Caco-2 (cell line): ENCODE measurements around the gene ZNF592. TPM values are rescaled to one million over a fixed set of nuclear protein-coding genes. Genes with fewer than 3 reads are reported as not detected.
A peak's percentile ranks its signal among the peaks of the same experiment; 100 is the strongest.
"Not testable (repeated sequence)": the region's sequence is repeated elsewhere in the genome, so short reads cannot be mapped to it uniquely, and the experiment has no call there.

Experiments
- BruUV-seq: library from RNA; stranded (reverse); fragments of 400-500 nt; replicated peaks from 2 replicates; lab custom pipeline; 2021; lab: Mats Ljungman, UMichigan
- CTCF ChIA-PET: fragments of 300-600 bp; sonication (Branson Sonifier 250); formaldehyde crosslinking; loops from one replicate; lab custom pipeline; 2022; ENCODE audit warnings: antibody characterized with exemption; lab: Charles Lee
- POLR2A ChIA-PET: fragments of 300-600 bp; sonication (Branson Sonifier 250); formaldehyde crosslinking; loops from one replicate; lab custom pipeline; 2022; ENCODE audit warnings: antibody characterized with exemption; lab: Charles Lee
- DNase-seq, 2 experiments: peaks; one replicate each; pipeline versions ENCODE4 v3.0.0 to v3.0.0-alpha.2; 2020 to 2022
- H3K27me3 ChIP-seq: replicated peaks from 2 replicates; pipeline ENCODE4 v1.6.0; 2011; ENCODE audit warnings: low read length; ENCODE audit not compliant: control insufficient read depth, insufficient read depth
- H3K36me3 ChIP-seq: 2 replicates; pipeline ENCODE4 v1.5.1; 2011; ENCODE audit warnings: low read length; ENCODE audit not compliant: control insufficient read depth, insufficient read depth
- H3K4me1 ChIP-seq: fragments of 250-450 bp; sonication (Bioruptor Pico); 2 replicates; pipeline ENCODE4 v1.5.1; 2020; ENCODE audit warnings: mild to moderate bottlenecking
- H3K4me3 ChIP-seq: 2 replicates; pipeline ENCODE4 v1.5.1; 2011; ENCODE audit warnings: low read depth, mild to moderate bottlenecking, control low read depth, low read length
- H3K9me3 ChIP-seq: fragments of 250-450 bp; sonication (Bioruptor Pico); 2 replicates; pipeline ENCODE4 v1.5.1; 2020; ENCODE audit warnings: mild to moderate bottlenecking, moderate library complexity
- H3K27ac Mint-ChIP-seq: one replicate; pipeline ENCODE4 v1.8.0; 2022; ENCODE audit warnings: mixed read lengths; ENCODE audit not compliant: unreplicated experiment
- H3K27me3 Mint-ChIP-seq: one replicate; pipeline ENCODE4 v1.8.0; 2022; ENCODE audit warnings: mixed read lengths; ENCODE audit not compliant: insufficient read depth, unreplicated experiment
- H3K36me3 Mint-ChIP-seq: one replicate; pipeline ENCODE4 v1.8.0; 2022; ENCODE audit warnings: mild to moderate bottlenecking, mixed read lengths; ENCODE audit not compliant: insufficient read depth, unreplicated experiment
- H3K4me1 Mint-ChIP-seq: one replicate; pipeline ENCODE4 v1.8.0; 2022; ENCODE audit warnings: low read depth, mixed read lengths; ENCODE audit not compliant: unreplicated experiment
- H3K4me3 Mint-ChIP-seq: one replicate; pipeline ENCODE4 v1.8.0; 2022; ENCODE audit warnings: mild to moderate bottlenecking, moderate library complexity, mixed read lengths; ENCODE audit not compliant: unreplicated experiment
- H3K9me3 Mint-ChIP-seq: one replicate; pipeline ENCODE4 v1.8.0; 2022; ENCODE audit warnings: mixed read lengths; ENCODE audit not compliant: unreplicated experiment
- intact Hi-C: fragments of 100-400 bp; cut with micrococcal nuclease; formaldehyde crosslinking; loops from one replicate; pipeline ENCODE4 v1.10.0; 2022; ENCODE audit not compliant: unreplicated experiment
- total RNA-seq: library from RNA; stranded (reverse); gene quantifications from 2 replicates; pipeline ENCODE4 v1.2.3, GENCODE V29; 2022
- TF ChIP-seq, protein P1 (sequence below), 2 experiments: fragments of 200-600 bp in 1 of 2; IDR thresholded peaks; 1 replicate in 1 of 2; 2 replicates in 1 of 2; pipeline versions ENCODE4 v1.5.1 to v1.8.0; 2011 to 2022; ENCODE audit warnings: antibody characterized with exemption in 1 of 2, control low read depth in 1 of 2, inconsistent platforms in 1 of 2, low read depth in 1 of 2, low read length in 1 of 2, mild to moderate bottlenecking in 1 of 2, moderate library complexity in 1 of 2; ENCODE audit not compliant: insufficient read depth in 1 of 2, severe bottlenecking in 1 of 2, unreplicated experiment in 1 of 2

The ZNF592 gene
- total RNA-seq, 1 experiment from 2014 or later, result 30.6 TPM

DNA sequence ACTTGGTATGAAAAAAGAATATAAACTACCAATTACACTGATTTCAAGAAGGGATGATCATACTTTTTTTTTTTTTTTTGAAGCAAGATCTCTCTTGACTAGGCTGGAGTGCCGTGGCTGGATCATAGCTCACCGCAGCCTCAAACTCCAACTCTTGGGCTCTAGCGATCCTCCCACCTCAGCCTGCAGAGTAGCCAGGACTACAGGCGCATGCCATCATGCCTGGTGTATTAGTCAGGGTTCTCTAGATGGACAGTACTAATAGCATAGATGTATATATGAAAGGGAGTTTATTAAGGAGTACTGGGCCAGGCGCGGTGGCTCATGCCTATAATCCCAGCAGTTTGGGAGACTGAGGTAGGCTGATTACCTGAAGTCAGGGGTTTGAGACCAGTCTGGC is 21.0 kb upstream of the ZNF592 start:
- no peaks in the 10 kb centered on the region for H3K27me3 Mint-ChIP-seq
- no peaks in the 10 kb centered on the region for H3K27me3 ChIP-seq
- H3K36me3 Mint-ChIP-seq, result no peaks in the 10 kb centered on the region
- POLR2A ChIA-PET, result interaction anchor here (0.6 kb wide), 1 partner anchor 12 kb away, joined by 4 read pairs; the partner anchor contains the start of gene SEC11A
- H3K4me1 Mint-ChIP-seq, result peaks cover 9% of the 10 kb centered on the region
- peaks cover 6% of the 10 kb centered on the region; the same call in 1 of the 2 replicates for H3K4me1 ChIP-seq
- H3K4me3 ChIP-seq, result no peak overlapping the region
- intact Hi-C loops, result no loop called here
- DNase-seq, result no peak
- no peaks in the 10 kb centered on the region for H3K9me3 Mint-ChIP-seq
- no peaks in the 10 kb centered on the region for H3K36me3 ChIP-seq
- H3K4me3 Mint-ChIP-seq, result no peak overlapping the region
- CTCF ChIA-PET, result interaction anchor here (0.6 kb wide), 1 partner anchor 179 kb away, joined by 4 read pairs; no protein-coding TSS in a partner anchor
- no peak overlapping the region for H3K27ac Mint-ChIP-seq
- TF ChIP-seq, protein P1, sequence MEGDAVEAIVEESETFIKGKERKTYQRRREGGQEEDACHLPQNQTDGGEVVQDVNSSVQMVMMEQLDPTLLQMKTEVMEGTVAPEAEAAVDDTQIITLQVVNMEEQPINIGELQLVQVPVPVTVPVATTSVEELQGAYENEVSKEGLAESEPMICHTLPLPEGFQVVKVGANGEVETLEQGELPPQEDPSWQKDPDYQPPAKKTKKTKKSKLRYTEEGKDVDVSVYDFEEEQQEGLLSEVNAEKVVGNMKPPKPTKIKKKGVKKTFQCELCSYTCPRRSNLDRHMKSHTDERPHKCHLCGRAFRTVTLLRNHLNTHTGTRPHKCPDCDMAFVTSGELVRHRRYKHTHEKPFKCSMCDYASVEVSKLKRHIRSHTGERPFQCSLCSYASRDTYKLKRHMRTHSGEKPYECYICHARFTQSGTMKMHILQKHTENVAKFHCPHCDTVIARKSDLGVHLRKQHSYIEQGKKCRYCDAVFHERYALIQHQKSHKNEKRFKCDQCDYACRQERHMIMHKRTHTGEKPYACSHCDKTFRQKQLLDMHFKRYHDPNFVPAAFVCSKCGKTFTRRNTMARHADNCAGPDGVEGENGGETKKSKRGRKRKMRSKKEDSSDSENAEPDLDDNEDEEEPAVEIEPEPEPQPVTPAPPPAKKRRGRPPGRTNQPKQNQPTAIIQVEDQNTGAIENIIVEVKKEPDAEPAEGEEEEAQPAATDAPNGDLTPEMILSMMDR (IDR thresholded peaks at IDR 0.05; ENCODE audit: insufficient read depth in 1 of 2, low read depth in 1 of 2, low read length in 1 of 2, severe bottlenecking in 1 of 2, unreplicated experiment in 1 of 2), result no peak
- no peaks in the 10 kb centered on the region for H3K9me3 ChIP-seq
- no TSS peak for BruUV-seq

DNA sequence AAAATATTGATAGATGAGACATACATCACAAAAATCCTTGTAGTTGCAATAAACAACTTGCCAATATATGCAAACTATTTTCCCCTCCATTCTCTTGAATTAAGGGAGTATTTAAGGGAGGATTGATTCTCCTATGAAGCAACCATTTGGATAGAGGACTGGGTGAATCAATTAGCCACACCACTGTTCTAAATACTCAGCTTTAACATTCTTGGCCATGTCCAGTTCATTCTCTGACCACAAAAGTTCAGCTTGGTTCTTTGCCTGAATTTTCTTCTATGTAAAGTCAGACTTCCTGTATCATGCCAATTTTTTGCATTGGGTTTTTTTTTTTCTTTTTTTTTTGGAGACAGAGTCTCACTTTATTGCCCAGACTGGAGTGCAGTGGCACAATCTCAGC is 16.6 kb upstream of the ZNF592 start:
- Histone ChIP-seq H3K9me3 (no peaks in the 10 kb centered on the region), H3K27me3 (no peaks in the 10 kb centered on the region), H3K4me3 (no peak overlapping the region), H3K4me1 (peaks cover 27% of the 10 kb centered on the region), H3K36me3 (no peaks in the 10 kb centered on the region)
- Mint-ChIP-seq H3K27me3 (no peaks in the 10 kb centered on the region), H3K9me3 (no peaks in the 10 kb centered on the region), H3K36me3 (peaks cover 14% of the 10 kb centered on the region), H3K4me3 (no peak overlapping the region), H3K27ac (no peak overlapping the region), H3K4me1 (peaks cover 22% of the 10 kb centered on the region)
- no peak for DNase-seq
- TF ChIP-seq, protein P1 (IDR thresholded peaks at IDR 0.05; ENCODE audit: insufficient read depth in 1 of 2, low read depth in 1 of 2, low read length in 1 of 2, severe bottlenecking in 1 of 2, unreplicated experiment in 1 of 2), result no peak
- BruUV-seq, result no TSS peak
- ChIA-PET CTCF (no interaction called here), POLR2A (interaction anchor here (0.6 kb wide), 1 partner anchor 16 kb away, joined by 5 read pairs; no protein-coding TSS in a partner anchor)
- intact Hi-C loops, result no loop called here

DNA sequence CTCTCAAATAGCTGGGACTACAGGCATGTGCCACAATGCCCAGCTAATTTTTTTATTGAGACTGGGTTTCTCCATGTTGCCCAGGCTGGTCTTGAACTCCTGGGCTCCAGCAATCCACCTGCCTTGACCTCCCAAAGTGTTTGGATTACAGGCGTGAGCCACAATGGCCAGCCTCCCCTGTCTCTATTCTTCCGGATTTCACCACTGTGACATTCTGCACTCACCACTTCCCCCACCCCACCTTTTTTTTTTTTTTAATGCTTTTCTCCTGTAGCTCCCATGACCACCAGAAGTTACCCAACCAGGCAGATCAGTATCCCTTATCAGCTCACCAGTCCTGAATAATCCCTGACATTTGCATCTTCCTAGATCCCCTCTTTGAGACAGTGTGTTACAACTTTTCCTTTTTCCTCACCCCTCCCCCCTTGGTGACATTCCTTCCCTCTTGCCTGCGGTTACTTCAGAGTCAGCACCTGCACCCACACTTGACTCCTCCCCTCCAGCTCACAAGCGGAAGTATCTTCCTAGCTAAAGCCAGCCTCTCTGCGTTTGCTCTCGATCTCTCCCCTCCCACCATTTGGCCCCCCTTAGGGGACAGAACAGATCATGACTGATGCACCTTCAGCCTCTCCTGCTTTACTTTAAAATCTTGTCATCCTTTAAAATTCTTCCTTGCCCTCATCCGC is 13.5 kb upstream of the ZNF592 start:
- Histone ChIP-seq H3K36me3 (no peaks in the 10 kb centered on the region), H3K27me3 (no peaks in the 10 kb centered on the region), H3K9me3 (no peaks in the 10 kb centered on the region), H3K4me1 (peaks cover 27% of the 10 kb centered on the region), H3K4me3 (no peak overlapping the region; the same call in 1 of the 2 replicates)
- ChIA-PET POLR2A (interaction anchor here (0.6 to 3.6 kb wide), 11 partner anchors 9 to 1885 kb away, joined by 3 to 60 read pairs (median 7); partner anchors contain the start of genes SEC11A and WDR73), CTCF (interaction anchor here (0.6 to 1.2 kb wide), 5 partner anchors 12 to 83 kb away, joined by 3 to 11 read pairs (median 3); partner anchors contain the start of gene SEC11A)
- intact Hi-C loops, result loop anchor here (1.0 kb wide), 2 partner anchors 12 to 19 kb away; partner anchors contain the start of gene SEC11A
- peaks cover 22% of the 10 kb centered on the region for H3K4me1 Mint-ChIP-seq
- H3K9me3 Mint-ChIP-seq, result no peaks in the 10 kb centered on the region
- H3K36me3 Mint-ChIP-seq, result peaks cover 14% of the 10 kb centered on the region
- peak overlapping the region; percentile 66 for H3K4me3 Mint-ChIP-seq
- no peaks in the 10 kb centered on the region for H3K27me3 Mint-ChIP-seq
- peak; percentile 95 for DNase-seq
- TF ChIP-seq, protein P1 (IDR thresholded peaks at IDR 0.05; ENCODE audit: insufficient read depth in 1 of 2, low read depth in 1 of 2, low read length in 1 of 2, severe bottlenecking in 1 of 2, unreplicated experiment in 1 of 2), result no peak
- BruUV-seq, result no TSS peak
- peak overlapping the region; percentile 94 for H3K27ac Mint-ChIP-seq

GRCh38 chr15:84735480-84736061 is 12.8 kb upstream of the ZNF592 start:
- ChIA-PET POLR2A (interaction anchor here (0.6 to 3.6 kb wide), 11 partner anchors 10 to 1885 kb away, joined by 3 to 60 read pairs (median 7); partner anchors contain the start of genes SEC11A and WDR73), CTCF (interaction anchor here (0.8 to 1.2 kb wide), 4 partner anchors 11 to 82 kb away, joined by 3 to 11 read pairs (median 4); partner anchors contain the start of gene SEC11A)
- H3K4me3 Mint-ChIP-seq, result peak overlapping the region; percentile 66
- not testable (repeated sequence) for H3K36me3 ChIP-seq, H3K4me3 ChIP-seq, H3K27me3 Mint-ChIP-seq, H3K27me3 ChIP-seq, DNase-seq, H3K9me3 ChIP-seq, H3K9me3 Mint-ChIP-seq
- H3K27ac Mint-ChIP-seq, result peak overlapping the region; percentile 94
- TSS peak; percentile 99 for BruUV-seq
- intact Hi-C loops, result loop anchor here (1.0 kb wide), 2 partner anchors 12 to 19 kb away; partner anchors contain the start of gene SEC11A
- peaks cover 14% of the 10 kb centered on the region for H3K36me3 Mint-ChIP-seq
- H3K4me1 ChIP-seq, result peaks cover 28% of the 10 kb centered on the region
- H3K4me1 Mint-ChIP-seq, result peaks cover 22% of the 10 kb centered on the region
